Effector memory CD4-positive, alpha-beta T cell (primary cell): Measurements from ENCODE around the gene SLC7A8.

ENCODE experiments used
- DNase-seq, 3 donors: peaks; one replicate each; pipeline ENCODE4 v3.0.0-alpha.2; 2020
- H3K27ac ChIP-seq: 2 replicates; pipeline ENCODE4 v1.7.0; 2013; ENCODE audit warnings: mild to moderate bottlenecking, low read length, moderate library complexity; ENCODE audit not compliant: insufficient read depth, poor library complexity, severe bottlenecking
- H3K27me3 ChIP-seq: replicated peaks from 2 replicates; pipeline ENCODE4 v1.7.0; 2013; ENCODE audit warnings: mild to moderate bottlenecking, low read length; ENCODE audit not compliant: insufficient read depth, control insufficient read depth, poor library complexity, severe bottlenecking
- H3K36me3 ChIP-seq: 2 replicates; pipeline ENCODE4 v1.7.0; 2013; ENCODE audit warnings: mild to moderate bottlenecking, low read length, moderate library complexity; ENCODE audit not compliant: control insufficient read depth, insufficient read depth
- H3K4me1 ChIP-seq: 2 replicates; pipeline ENCODE4 v1.7.0; 2013; ENCODE audit warnings: low read length, mild to moderate bottlenecking; ENCODE audit not compliant: control insufficient read depth, insufficient read depth, poor library complexity, severe bottlenecking
- H3K4me3 ChIP-seq: 2 replicates; pipeline ENCODE4 v1.7.0; 2013; ENCODE audit warnings: low read length, low read depth, mild to moderate bottlenecking; ENCODE audit not compliant: insufficient read depth, poor library complexity, severe bottlenecking
- H3K9me3 ChIP-seq: 2 replicates; pipeline ENCODE4 v1.7.0; 2013; ENCODE audit warnings: mild to moderate bottlenecking, low read length, moderate library complexity; ENCODE audit not compliant: control insufficient read depth

Gene SLC7A8

DNA sequence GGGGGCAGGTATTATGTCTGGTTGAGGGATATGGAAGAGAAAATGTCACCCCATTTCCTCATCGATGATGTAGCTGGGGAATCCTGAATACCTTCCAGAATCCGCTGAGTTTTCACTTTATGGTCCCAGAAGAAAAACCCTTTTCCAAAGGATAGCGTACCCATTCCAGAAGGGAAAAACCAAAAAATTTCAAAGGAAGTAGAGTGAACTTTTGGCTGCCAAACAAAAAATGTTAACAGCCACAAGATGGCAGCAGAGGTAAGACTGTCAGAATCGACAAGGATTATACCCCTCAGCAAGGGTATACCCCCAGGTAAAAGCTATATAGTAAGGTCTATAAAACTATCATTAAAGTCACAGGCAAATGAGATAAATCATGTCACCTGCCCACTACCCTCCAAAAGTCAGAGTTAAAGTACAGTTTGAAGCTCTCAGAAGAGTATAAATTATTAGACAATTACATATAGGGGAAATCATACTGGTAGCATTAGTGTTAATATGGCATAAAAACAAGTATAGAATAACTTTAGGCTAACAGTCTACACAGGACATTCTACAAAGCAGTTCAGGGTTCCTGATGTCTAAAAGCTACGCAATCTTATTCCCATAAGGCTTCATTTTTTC, 106.6 kb downstream of the SLC7A8 start:
- H3K27ac ChIP-seq = no peak overlapping the region
- H3K36me3 ChIP-seq = peaks cover 79% of the 10 kb centered on the region
- no peak for DNase-seq
- H3K9me3 ChIP-seq = no peaks in the 10 kb centered on the region
- H3K4me3 ChIP-seq = no peak overlapping the region
- H3K4me1 ChIP-seq = peaks cover under 1% of the 10 kb centered on the region
- no peaks in the 10 kb centered on the region for H3K27me3 ChIP-seq
